NCI-H524 (cell line): ENCODE measurements around the gene ACOT11.

ENCODE experiments used
- DNase-seq, 2 experiments: peaks; one replicate each; lab custom pipeline; 2025; lab: John Stamatoyannopoulos, UW

Gene ACOT11

GRCh38 chr1:54585181-54586066 is 37.4 kb downstream of the ACOT11 start:
- DNase-seq = no peak

GRCh38 chr1:54588377-54588776 is 40.3 kb downstream of the ACOT11 start:
- no peak for DNase-seq

- DNase-seq = no peak
Measured at GRCh38 chr1:54591127-54591756, 43.2 kb downstream of the ACOT11 start.

- DNase-seq = no peak
Measured at GRCh38 chr1:54593571-54594160, 45.6 kb downstream of the ACOT11 start.

- no peak for DNase-seq
Measured at GRCh38 chr1:54594463-54594862, 46.4 kb downstream of the ACOT11 start.

- no peak for DNase-seq
Measured at GRCh38 chr1:54595956-54596498, 48.0 kb downstream of the ACOT11 start.

- peak in 1 of 2 experiments; percentile 15 for DNase-seq
Measured at GRCh38 chr1:54596756-54597155, 48.7 kb downstream of the ACOT11 start.

- no peak for DNase-seq
Measured at GRCh38 chr1:54597455-54598030, 49.5 kb downstream of the ACOT11 start.

GRCh38 chr1:54599211-54599823 is 51.3 kb downstream of the ACOT11 start:
- DNase-seq = no peak

GRCh38 chr1:54600947-54601721 is 53.1 kb downstream of the ACOT11 start:
- DNase-seq = no peak

- no peak for DNase-seq
Measured at GRCh38 chr1:54601730-54602129, 53.7 kb downstream of the ACOT11 start.

GRCh38 chr1:54602554-54602953 is 54.5 kb downstream of the ACOT11 start:
- no peak for DNase-seq

- no peak for DNase-seq
Measured at GRCh38 chr1:54603241-54603640, 55.2 kb downstream of the ACOT11 start.

- no peak for DNase-seq
Measured at GRCh38 chr1:54604051-54604450, 56.0 kb downstream of the ACOT11 start.

GRCh38 chr1:54604572-54605370 is 56.7 kb downstream of the ACOT11 start:
- DNase-seq = peak in 1 of 2 experiments; percentile 5

- no peak for DNase-seq
Measured at GRCh38 chr1:54606096-54606989, 58.3 kb downstream of the ACOT11 start.

GRCh38 chr1:54606990-54607325 is 58.9 kb downstream of the ACOT11 start:
- no peak for DNase-seq

- no peak for DNase-seq
Measured at GRCh38 chr1:54607821-54608565, 60.0 kb downstream of the ACOT11 start.
